Activated CD4-positive, alpha-beta T cell treated with anti-CD3 and anti-CD28 coated beads, Interleukin-2, amount 10 ng/mL, durations not matched to agents 7 days and 5 days (primary cell): ENCODE measurements around the gene ZNF225. TPM values are rescaled to one million over a fixed set of nuclear protein-coding genes. Genes with fewer than 3 reads are reported as not detected.

Source experiments
- CTCF ChIA-PET: fragments of 350-600 bp; sonication (Branson Sonifier 250); formaldehyde crosslinking; loops from one replicate; lab custom pipeline; 2021; ENCODE audit warnings: antibody characterized with exemption; lab: Charles Lee
- POLR2A ChIA-PET: fragments of 350-600 bp; sonication (Branson Sonifier 250); formaldehyde crosslinking; loops from one replicate; lab custom pipeline; 2021; ENCODE audit warnings: antibody characterized with exemption; lab: Charles Lee
- DNase-seq: peaks from one replicate; pipeline ENCODE4 v3.0.0-alpha.2; 2020
- H3K27ac Mint-ChIP-seq: one replicate; pipeline ENCODE4 v1.8.0; 2021; ENCODE audit warnings: mild to moderate bottlenecking, moderate library complexity, mixed read lengths
- H3K27me3 Mint-ChIP-seq: one replicate; pipeline ENCODE4 v1.8.0; 2021; ENCODE audit warnings: mixed read lengths
- H3K36me3 Mint-ChIP-seq: one replicate; pipeline ENCODE4 v1.8.0; 2021; ENCODE audit warnings: low read depth, mixed read lengths
- H3K4me1 Mint-ChIP-seq: one replicate; pipeline ENCODE4 v1.8.0; 2021; ENCODE audit warnings: mixed read lengths
- H3K4me3 Mint-ChIP-seq: one replicate; pipeline ENCODE4 v1.8.0; 2021; ENCODE audit warnings: mild to moderate bottlenecking, moderate library complexity, mixed read lengths
- H3K9me3 Mint-ChIP-seq: one replicate; pipeline ENCODE4 v1.8.0; 2021; ENCODE audit warnings: mixed read lengths
- total RNA-seq, 2 experiments: library from RNA; stranded (reverse); gene quantifications; one replicate each; pipeline ENCODE4 v1.2.3, GENCODE V29; 2021

ZNF225 gene
- total RNA-seq = 1 to 10 TPM; 2.4 to 3.7 TPM

GRCh38 chr19:44113138-44113783 lies at the start of gene ZNF225:
Gene ZNF225 (plus strand): TSS chr19:44113399. CDS start chr19:44115828, 2,429 bp downstream.
- no peaks in the 10 kb centered on the region for H3K27me3 Mint-ChIP-seq
- peak; percentile 82 for DNase-seq
- H3K4me1 Mint-ChIP-seq = peaks cover 24% of the 10 kb centered on the region
- H3K36me3 Mint-ChIP-seq = peaks cover 32% of the 10 kb centered on the region
- H3K27ac Mint-ChIP-seq = peak within 1 kb of the TSS; percentile 89
- ChIA-PET POLR2A (no interaction called here), CTCF (interaction anchor here (1.3 kb wide), 1 partner anchor 19 kb away, joined by 5 read pairs; the partner anchor contains the start of gene ZNF224)
- peak within 1 kb of the TSS; percentile 96 for H3K4me3 Mint-ChIP-seq
- peaks cover 31% of the 10 kb centered on the region for H3K9me3 Mint-ChIP-seq

- POLR2A ChIA-PET = no interaction called here
- CTCF ChIA-PET = no interaction called here
- peaks cover 59% of the 10 kb centered on the region for H3K9me3 Mint-ChIP-seq
These were observed 46.9 kb upstream of the ZNF225 start for GRCh38 chr19:44066305-44066704.

GRCh38 chr19:44069415-44069814 lies 43.8 kb upstream of the ZNF225 start:
- peaks cover 24% of the 10 kb centered on the region for H3K4me1 Mint-ChIP-seq
- ChIA-PET CTCF (interaction anchor here (0.6 kb wide), 1 partner anchor 304 kb away, joined by 3 read pairs; no protein-coding TSS in a partner anchor), POLR2A (no interaction called here)
- H3K36me3 Mint-ChIP-seq = peaks cover 26% of the 10 kb centered on the region
- peaks cover 52% of the 10 kb centered on the region for H3K9me3 Mint-ChIP-seq
- H3K27me3 Mint-ChIP-seq = no peaks in the 10 kb centered on the region
- H3K4me3 Mint-ChIP-seq = no peak overlapping the region
- no peak overlapping the region for H3K27ac Mint-ChIP-seq
- DNase-seq = no peak

More at GRCh38 chr19:44066305-44066704, 46.9 kb upstream of the ZNF225 start:
- Mint-ChIP-seq H3K36me3 (peaks cover 18% of the 10 kb centered on the region), H3K4me3 (no peak overlapping the region), H3K4me1 (peaks cover 6% of the 10 kb centered on the region), H3K27ac (no peak overlapping the region), H3K27me3 (no peaks in the 10 kb centered on the region)
- DNase-seq = no peak

DNA sequence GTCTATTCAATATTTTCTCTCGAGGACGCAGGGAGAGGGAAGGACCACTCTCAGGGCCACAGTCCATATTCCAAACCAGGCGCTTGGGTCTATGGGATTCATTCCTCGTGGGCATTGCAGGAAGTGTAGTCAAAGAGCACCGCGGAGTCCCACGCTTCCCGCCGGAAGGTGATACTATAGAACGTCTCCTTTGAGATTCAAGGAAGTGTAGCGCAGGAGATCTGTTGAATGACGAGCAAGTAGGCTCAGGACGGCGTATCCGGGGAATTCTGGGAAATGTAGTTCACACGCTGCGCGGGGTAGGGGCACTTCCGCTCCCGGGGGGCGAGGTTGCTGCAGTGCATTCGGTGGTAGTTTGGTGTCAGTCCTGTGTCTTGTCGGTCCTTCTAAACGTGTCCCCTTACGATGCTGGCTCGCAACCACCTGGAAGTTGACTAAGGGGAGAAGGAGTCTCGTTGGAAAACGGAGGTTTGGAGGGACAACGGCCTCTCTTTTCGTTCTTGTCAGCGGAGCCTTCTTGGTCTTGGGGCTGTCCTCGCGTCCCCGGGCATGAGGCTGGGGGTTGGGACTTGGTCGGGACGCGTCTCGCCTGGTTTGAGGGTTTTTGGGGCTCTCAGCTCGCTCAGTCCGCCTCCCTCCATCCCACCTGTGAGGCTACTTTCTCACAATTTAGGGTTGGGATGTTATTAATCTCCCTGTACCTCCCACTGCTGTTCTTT lies 41.2 kb upstream of the ZNF225 start, which contains the start of gene ZNF284:
TSS of gene ZNF284 (plus strand) at position 336 of the 719 bp plus-strand sequence. CDS start 4,231 bp downstream, outside the sequence.
- Mint-ChIP-seq H3K4me3 (peak within 1 kb of the TSS; percentile 79), H3K27ac (peak within 1 kb of the TSS; percentile 79), H3K9me3 (peaks cover 40% of the 10 kb centered on the region), H3K4me1 (peaks cover 24% of the 10 kb centered on the region), H3K27me3 (no peaks in the 10 kb centered on the region), H3K36me3 (peaks cover 26% of the 10 kb centered on the region)
- POLR2A ChIA-PET = no interaction called here
- CTCF ChIA-PET = interaction anchor here (0.6 to 1.5 kb wide), 3 partner anchors 19 to 404 kb away, joined by 3 read pairs; partner anchors contain the start of gene ZNF224
- DNase-seq = peak; percentile 84

GRCh38 chr19:44072543-44073401 lies 40.4 kb upstream of the ZNF225 start:
- DNase-seq = no peak
- Mint-ChIP-seq H3K4me1 (peaks cover 24% of the 10 kb centered on the region), H3K36me3 (peaks cover 28% of the 10 kb centered on the region), H3K9me3 (peaks cover 36% of the 10 kb centered on the region), H3K27me3 (no peaks in the 10 kb centered on the region), H3K27ac (peak overlapping the region; percentile 79), H3K4me3 (peak overlapping the region; percentile 79)
- CTCF ChIA-PET = interaction anchor here (0.6 to 1.5 kb wide), 4 partner anchors 18 to 21 kb away, joined by 3 to 4 read pairs (median 3); partner anchors contain the start of gene ZNF224
- POLR2A ChIA-PET = no interaction called here

DNA sequence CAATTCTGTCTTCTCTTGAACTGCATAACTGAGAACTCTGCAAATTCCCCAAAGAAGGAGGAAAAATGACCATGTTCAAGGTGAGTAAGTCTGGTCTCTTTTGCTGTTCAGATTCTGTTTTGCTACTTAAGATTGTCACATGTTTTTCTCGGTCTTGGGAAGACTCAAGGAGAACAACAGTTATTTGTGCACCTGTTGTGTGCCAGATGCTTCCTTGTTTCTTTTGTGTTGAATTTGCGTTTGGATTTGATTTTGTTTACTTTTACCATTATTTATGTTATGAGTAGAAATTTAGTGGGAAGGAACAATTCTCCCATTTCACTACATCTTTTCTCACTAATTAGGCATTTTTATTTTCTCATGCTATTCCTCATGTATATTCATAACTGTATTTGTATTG lies 36.9 kb upstream of the ZNF225 start:
- Mint-ChIP-seq H3K27ac (no peak overlapping the region), H3K4me3 (no peak overlapping the region), H3K36me3 (peaks cover 24% of the 10 kb centered on the region), H3K27me3 (no peaks in the 10 kb centered on the region), H3K9me3 (peaks cover 18% of the 10 kb centered on the region), H3K4me1 (peaks cover 18% of the 10 kb centered on the region)
- ChIA-PET CTCF (no interaction called here), POLR2A (no interaction called here)
- DNase-seq = no peak

GRCh38 chr19:44092108-44092507 lies 21.1 kb upstream of the ZNF225 start:
- no peak for DNase-seq
- H3K4me1 Mint-ChIP-seq = peaks cover 17% of the 10 kb centered on the region
- H3K36me3 Mint-ChIP-seq = peaks cover 18% of the 10 kb centered on the region
- no peaks in the 10 kb centered on the region for H3K27me3 Mint-ChIP-seq
- POLR2A ChIA-PET = no interaction called here
- H3K9me3 Mint-ChIP-seq = peaks cover 6% of the 10 kb centered on the region
- CTCF ChIA-PET = no interaction called here
- H3K27ac Mint-ChIP-seq = no peak overlapping the region
- H3K4me3 Mint-ChIP-seq = no peak overlapping the region

GRCh38 chr19:44093931-44094765 lies 19.1 kb upstream of the ZNF225 start, which contains the start of gene ZNF224:
Gene ZNF224 (plus strand): TSS chr19:44094361. CDS start chr19:44097874, 3,513 bp downstream.
- Mint-ChIP-seq H3K27ac (peak within 1 kb of the TSS; percentile 93), H3K9me3 (peaks cover 14% of the 10 kb centered on the region), H3K4me1 (peaks cover 20% of the 10 kb centered on the region), H3K27me3 (no peaks in the 10 kb centered on the region), H3K36me3 (peaks cover 34% of the 10 kb centered on the region), H3K4me3 (peak within 1 kb of the TSS; percentile 99)
- ChIA-PET POLR2A (no interaction called here), CTCF (interaction anchor here (0.8 to 2.0 kb wide), 9 partner anchors 14 to 328 kb away, joined by 3 to 5 read pairs (median 3); partner anchors contain the start of genes ZNF225, ZNF227 and ZNF45)
- DNase-seq = peak; percentile 91

GRCh38 chr19:44107751-44108150 lies 5.4 kb upstream of the ZNF225 start:
- peaks cover 10% of the 10 kb centered on the region for H3K4me1 Mint-ChIP-seq
- ChIA-PET POLR2A (no interaction called here), CTCF (interaction anchor here (2.4 kb wide), 1 partner anchor 13 kb away, joined by 5 read pairs; no protein-coding TSS in a partner anchor)
- H3K4me3 Mint-ChIP-seq = no peak overlapping the region
- H3K36me3 Mint-ChIP-seq = peaks cover 68% of the 10 kb centered on the region
- no peak for DNase-seq
- H3K27ac Mint-ChIP-seq = no peak overlapping the region
- peaks cover 64% of the 10 kb centered on the region for H3K9me3 Mint-ChIP-seq
- H3K27me3 Mint-ChIP-seq = no peaks in the 10 kb centered on the region

DNA sequence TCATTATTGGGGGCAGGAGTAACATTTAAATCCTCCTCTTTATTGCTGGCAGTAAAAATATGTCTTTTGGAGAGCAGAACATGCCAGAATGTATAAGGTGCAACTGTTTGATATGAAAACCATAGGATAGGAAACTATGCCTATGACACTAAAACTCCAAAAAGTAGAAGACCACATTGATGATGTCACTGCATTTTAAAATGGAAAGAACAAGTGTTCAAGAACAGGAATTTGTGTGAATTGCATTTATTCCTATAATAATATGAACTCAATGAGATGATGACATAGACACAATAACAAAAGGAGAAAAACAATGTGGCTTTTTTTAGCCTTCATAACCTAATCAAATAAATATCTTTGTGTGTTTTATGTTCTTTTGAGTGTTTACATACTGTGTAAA lies 3.7 kb upstream of the ZNF225 start:
- no peak for DNase-seq
- peaks cover 51% of the 10 kb centered on the region for H3K36me3 Mint-ChIP-seq
- ChIA-PET POLR2A (no interaction called here), CTCF (interaction anchor here (2.4 kb wide), 1 partner anchor 14 kb away, joined by 5 read pairs; no protein-coding TSS in a partner anchor)
- H3K27me3 Mint-ChIP-seq = no peaks in the 10 kb centered on the region
- peaks cover 22% of the 10 kb centered on the region for H3K4me1 Mint-ChIP-seq
- no peak overlapping the region for H3K27ac Mint-ChIP-seq
- H3K9me3 Mint-ChIP-seq = peaks cover 56% of the 10 kb centered on the region
- no peak overlapping the region for H3K4me3 Mint-ChIP-seq

- POLR2A ChIA-PET = no interaction called here
- peak overlapping the region; percentile 96 for H3K4me3 Mint-ChIP-seq
- H3K27me3 Mint-ChIP-seq = no peaks in the 10 kb centered on the region
- H3K9me3 Mint-ChIP-seq = peaks cover 40% of the 10 kb centered on the region
- DNase-seq = no peak
- peaks cover 37% of the 10 kb centered on the region for H3K36me3 Mint-ChIP-seq
- H3K27ac Mint-ChIP-seq = no peak overlapping the region
- CTCF ChIA-PET = no interaction called here
- peaks cover 24% of the 10 kb centered on the region for H3K4me1 Mint-ChIP-seq
These were observed 1.2 kb upstream of the ZNF225 start for GRCh38 chr19:44111910-44112463.
